IMR-90 (cell line): Measurements from ENCODE around the gene GNB1L. TPM values are rescaled to one million over a fixed set of nuclear protein-coding genes. Genes with fewer than 3 reads are reported as not detected.
A peak's percentile ranks its signal among the peaks of the same experiment; 100 is the strongest.

Source experiments
- ATAC-seq: fragments of 200-7000 bp; cut with Tn5 transposase; 2 replicates; pipeline ENCODE4 v1.9.1; 2020; ENCODE audit warnings: low read depth, mild to moderate bottlenecking, moderate library complexity
- BruUV-seq: library from RNA; stranded (reverse); fragments of 400-500 nt; replicated peaks from 2 replicates; lab custom pipeline; 2021; lab: Mats Ljungman, UMichigan
- CTCF ChIA-PET: fragments of 300-600 bp; formaldehyde crosslinking; extraction: SDS; loops from one replicate; lab custom pipeline; 2021; ENCODE audit warnings: antibody characterized with exemption; lab: Yijun Ruan, JAX
- POLR2A ChIA-PET: fragments of 300-600 bp; sonication (Branson Sonifier 250); formaldehyde crosslinking; loops from one replicate; lab custom pipeline; 2022; ENCODE audit warnings: antibody characterized with exemption; ENCODE audit not compliant: unreplicated experiment; lab: Charles Lee
- DNase-seq: peaks from one replicate; pipeline ENCODE4 v3.0.0; 2013
- H2AFZ ChIP-seq: replicated peaks from 2 replicates; pipeline ENCODE3; 2013; ENCODE audit warnings: low read length, mild to moderate bottlenecking; ENCODE audit not compliant: poor library complexity
- H2AK5ac ChIP-seq: 2 replicates; pipeline ENCODE4 v1.6.1; 2013; ENCODE audit warnings: low read depth, low read length, inconsistent platforms
- H2AK9ac ChIP-seq: replicated peaks from 2 replicates; pipeline ENCODE3; 2013; ENCODE audit warnings: mild to moderate bottlenecking, low read depth, low read length, moderate library complexity; ENCODE audit not compliant: poor library complexity
- H2BK120ac ChIP-seq: 2 replicates; pipeline ENCODE4 v1.6.1; 2013; ENCODE audit warnings: low read depth, low read length, inconsistent platforms
- H2BK15ac ChIP-seq: 3 replicates; pipeline ENCODE4 v1.6.1; 2013; ENCODE audit warnings: low read depth, low read length, inconsistent platforms
- H2BK20ac ChIP-seq: 2 replicates; pipeline ENCODE4 v1.6.1; 2013; ENCODE audit warnings: low read depth, mild to moderate bottlenecking, inconsistent platforms, low read length, moderate library complexity
- H2BK5ac ChIP-seq: 2 replicates; pipeline ENCODE4 v1.6.1; 2013; ENCODE audit warnings: mild to moderate bottlenecking, low read depth, low read length, inconsistent platforms; ENCODE audit not compliant: poor library complexity, severe bottlenecking
- H3K14ac ChIP-seq: replicated peaks from 2 replicates; pipeline ENCODE4 v1.6.1; 2013; ENCODE audit warnings: low read depth, low read length, inconsistent platforms
- H3K18ac ChIP-seq: 2 replicates; pipeline ENCODE4 v1.6.1; 2013; ENCODE audit warnings: low read depth, low read length, control low read depth
- H3K23ac ChIP-seq: 2 replicates; pipeline ENCODE4 v1.6.1; 2013; ENCODE audit warnings: low read depth, low read length, inconsistent platforms
- H3K27ac ChIP-seq: 2 replicates; pipeline ENCODE4 v1.5.1; 2013; ENCODE audit warnings: mild to moderate bottlenecking, control low read depth, low read length; ENCODE audit not compliant: insufficient read depth
- H3K27me3 ChIP-seq: 2 replicates; pipeline ENCODE4 v1.6.1; 2013; ENCODE audit warnings: low read length; ENCODE audit not compliant: control insufficient read depth, insufficient read depth
- H3K36me3 ChIP-seq: 2 replicates; pipeline ENCODE4 v1.6.1; 2013; ENCODE audit warnings: low read length, mixed read lengths; ENCODE audit not compliant: control insufficient read depth, insufficient read depth
- H3K4ac ChIP-seq: 2 replicates; pipeline ENCODE4 v1.6.1; 2013; ENCODE audit warnings: low read depth, low read length, inconsistent platforms
- H3K4me1 ChIP-seq: 2 replicates; pipeline ENCODE4 v1.6.1; 2013; ENCODE audit warnings: low read length, mixed read lengths; ENCODE audit not compliant: control insufficient read depth, insufficient read depth
- H3K4me2 ChIP-seq: 2 replicates; pipeline ENCODE4 v1.6.1; 2013; ENCODE audit warnings: low read depth, mild to moderate bottlenecking, control low read depth, low read length, moderate library complexity
- H3K4me3 ChIP-seq: 2 replicates; pipeline ENCODE4 v1.5.1; 2013; ENCODE audit warnings: low read depth, mild to moderate bottlenecking, control low read depth, low read length, moderate library complexity; ENCODE audit not compliant: insufficient read depth
- H3K56ac ChIP-seq: 2 replicates; pipeline ENCODE4 v1.6.1; 2013; ENCODE audit warnings: low read length, inconsistent platforms; ENCODE audit not compliant: insufficient read depth; ENCODE audit errors: extremely low read depth
- H3K79me1 ChIP-seq, 2 experiments: 2 replicates each; pipeline ENCODE4 v1.6.1; 2013; ENCODE audit warnings: low read length in 2 of 2, inconsistent platforms in 1 of 2, low read depth in 1 of 2
- H3K9ac ChIP-seq: 2 replicates; pipeline ENCODE4 v1.6.1; 2013; ENCODE audit warnings: low read depth, low read length, control low read depth
- H3K9me1 ChIP-seq: 2 replicates; pipeline ENCODE4 v1.6.1; 2013; ENCODE audit warnings: low read length, inconsistent platforms; ENCODE audit not compliant: insufficient read depth
- H3K9me3 ChIP-seq: 2 replicates; pipeline ENCODE4 v1.6.1; 2013; ENCODE audit warnings: low read length; ENCODE audit not compliant: control insufficient read depth, insufficient read depth
- H4K20me1 ChIP-seq: 2 replicates; pipeline ENCODE4 v1.6.1; 2013; ENCODE audit warnings: low read length, inconsistent platforms; ENCODE audit not compliant: insufficient read depth
- H4K5ac ChIP-seq: 2 replicates; pipeline ENCODE4 v1.6.1; 2013; ENCODE audit warnings: mild to moderate bottlenecking, low read depth, low read length, control low read depth
- H4K8ac ChIP-seq, 2 experiments: 2 replicates each; pipeline ENCODE4 v1.6.1; 2013; ENCODE audit warnings: low read depth in 2 of 2, low read length in 2 of 2, control low read depth in 1 of 2, inconsistent platforms in 1 of 2
- H4K91ac ChIP-seq: 2 replicates; pipeline ENCODE4 v1.6.1; 2013; ENCODE audit warnings: low read depth, low read length, inconsistent platforms; ENCODE audit not compliant: insufficient read depth
- ELK1 ChIP-seq: fragments of 150-350 bp; IDR thresholded peaks from 2 replicates; pipeline ENCODE4 v1.6.1; 2016; ENCODE audit warnings: low read depth, mild to moderate bottlenecking, low read length, moderate library complexity, borderline replicate concordance
- MAFK ChIP-seq: IDR thresholded peaks from 2 replicates; pipeline ENCODE4 v1.6.1; 2012; ENCODE audit warnings: low read depth, low read length, improper control_type of control experiment
- NFE2L2 ChIP-seq: fragments of 150-350 bp; IDR thresholded peaks from 2 replicates; pipeline ENCODE4 v1.6.1; 2016; ENCODE audit warnings: low read depth, mild to moderate bottlenecking, low read length
- POLR2A ChIP-seq: IDR thresholded peaks from 2 replicates; pipeline ENCODE4 v1.6.1; 2012; ENCODE audit warnings: mild to moderate bottlenecking, low read depth, low read length
- RCOR1 ChIP-seq: IDR thresholded peaks from 2 replicates; pipeline ENCODE4 v1.6.1; 2012; ENCODE audit warnings: mild to moderate bottlenecking, low read length, improper control_type of control experiment; ENCODE audit not compliant: insufficient replicate concordance
- WGBS, 2 experiments: methylation state at CpG; one replicate each; pipeline versions ENCODE4 v1.1.5 to v1.1.7; 2013; ENCODE audit warnings: missing lambda C conversion rate in 2 of 2; ENCODE audit not compliant: insufficient read length in 1 of 2; ENCODE audit errors: extremely low coverage in 2 of 2; 5-methylcytosine and 5-hydroxymethylcytosine counted together
- dilution Hi-C: fragments of 300-500 bp; cut with HindIII; formaldehyde crosslinking; loops from one replicate; pipeline ENCODE4 v1.14.3; 2018; ENCODE audit warnings: low sequenced_read_pairs; ENCODE audit not compliant: unreplicated experiment
- in situ Hi-C: fragments of 300-500 bp; cut with MboI; formaldehyde crosslinking; loops from 3 replicates; pipeline ENCODE4 v1.14.3; 2019; ENCODE audit warnings: low sequenced_read_pairs, inconsistent platforms, mixed read lengths
- intact Hi-C: fragments of 100-400 bp; cut with micrococcal nuclease; formaldehyde crosslinking; loops from 2 replicates; pipeline ENCODE4 v1.10.0; 2022
- polyA plus RNA-seq, 3 experiments: library from polyadenylated mRNA; depleted of rRNA; stranded (reverse); fragments of >200 nt; gene quantifications; 2 replicates each; pipeline ENCODE4 v1.2.3, GENCODE V29; 2012; ENCODE audit warnings: low replicate concordance in 1 of 3
- total RNA-seq: library from RNA; depleted of rRNA; stranded (reverse); fragments of >200 nt; gene quantifications from 2 replicates; pipeline ENCODE4 v1.2.3, GENCODE V29; 2012

GNB1L gene
- total and polyA plus RNA-seq, 2 of the 4 experiments (the other 2 are of a cell fraction): 2.5 to 4.4 TPM

GRCh38 chr22:19825904-19826618, 28.6 kb downstream of the GNB1L start:
- Histone ChIP-seq H3K4me1 (no peaks in the 10 kb centered on the region), H3K18ac (no peak overlapping the region), H3K36me3 (no peaks in the 10 kb centered on the region), H3K27me3 (no peaks in the 10 kb centered on the region), H3K9me3 (no peaks in the 10 kb centered on the region), H3K4me3 (no peak overlapping the region), H4K91ac (no peak overlapping the region), H3K56ac (no peak overlapping the region), H2AFZ (no peak overlapping the region), H3K79me1 (peaks cover 10 to 11% of the 10 kb centered on the region in 2 experiments; a peak in 3 of 4 replicates), H2BK15ac (no peak overlapping the region; the same call in 2 of the 3 replicates), H3K4ac (no peak overlapping the region), H2BK20ac (no peak overlapping the region), H2BK5ac (no peak overlapping the region), H4K20me1 (no peaks in the 10 kb centered on the region; the same call in 1 of the 2 replicates), H2AK5ac (no peak overlapping the region), H3K9me1 (0 out of 2 replicates have a peak, but pooled peaks cover 3% of the 10 kb centered on the region), H3K4me2 (no peak overlapping the region), H2BK120ac (no peak overlapping the region), H3K9ac (no peak overlapping the region), H4K8ac (no peak overlapping the region), H3K14ac (no peak overlapping the region), H2AK9ac (no peak overlapping the region), H3K27ac (no peak overlapping the region), H4K5ac (no peak overlapping the region), H3K23ac (0 out of 2 replicates have a peak overlapping the region, but pooled peaks have one; percentile 7)
- dilution Hi-C loops: no loop called here
- in situ Hi-C loops: no loop called here
- 80% methylated on average over 2 of the region's 7 CpGs; no CpG with 5 or more reads in 1 of the 2 experiments for WGBS, 2 experiments
- DNase-seq (no peak), ATAC-seq (no peak)
- POLR2A ChIA-PET: no interaction called here
- TF ChIP-seq ELK1: no peak
- TF ChIP-seq RCOR1: no peak
- no peak for TF ChIP-seq POLR2A
- no peak for TF ChIP-seq MAFK
- TF ChIP-seq NFE2L2: no peak
- no TSS peak for BruUV-seq
- intact Hi-C loops: no loop called here
- CTCF ChIA-PET: no interaction called here
